Activated effector memory CD4-positive, alpha-beta T cell treated with anti-CD3 and anti-CD28 coated beads, Interleukin-2, amount 50 U/mL, for 16 hours (primary cell): ENCODE data around the gene GSN.

Experiments used
- DNase-seq: peaks from one replicate; pipeline ENCODE4 v3.0.0-alpha.2; 2020

Gene GSN

GRCh38 chr9:121246821-121247561, 21.0 kb upstream of the GSN start:
- DNase-seq: no peak

- no peak for DNase-seq
Measured at GRCh38 chr9:121249563-121249962, 18.4 kb upstream of the GSN start.

DNA sequence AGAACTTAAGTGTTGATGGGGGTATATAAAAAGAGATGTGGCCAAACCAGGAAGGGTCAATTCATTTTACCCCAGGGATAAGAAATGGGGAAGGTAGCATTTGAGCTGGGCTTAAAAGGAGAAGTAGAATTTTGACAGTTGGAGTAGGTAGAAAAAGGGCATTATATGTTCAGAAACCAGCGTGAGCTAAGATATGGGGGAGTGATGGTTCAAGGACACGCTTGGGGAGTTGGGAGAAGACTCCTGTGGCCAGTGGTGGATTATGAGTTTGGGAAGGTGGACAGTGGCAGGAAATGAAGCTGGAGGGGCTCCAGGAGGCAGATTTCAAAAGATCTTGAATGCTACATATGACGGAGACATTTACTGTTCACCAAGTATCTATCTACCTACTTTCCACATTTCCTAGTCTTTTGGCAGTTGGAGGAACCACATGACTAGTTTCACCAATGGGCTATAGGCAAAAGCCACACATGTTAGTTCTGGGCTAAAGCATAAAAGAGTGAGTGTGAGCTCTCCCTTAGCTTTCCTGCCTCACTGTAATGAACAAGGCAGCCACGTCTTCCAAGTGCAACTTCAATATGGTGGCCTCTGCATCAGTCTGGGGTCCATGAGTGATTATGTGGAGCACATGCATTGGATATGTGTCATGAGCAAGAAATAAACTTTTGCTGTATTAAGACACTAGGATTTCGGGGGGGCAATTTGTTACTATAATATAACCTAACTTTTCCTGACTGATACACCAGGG, 15.7 kb upstream of the GSN start:
- no peak for DNase-seq

GRCh38 chr9:121253162-121253561, 14.8 kb upstream of the GSN start:
- DNase-seq: no peak

GRCh38 chr9:121253821-121254501, 14.0 kb upstream of the GSN start:
- no peak for DNase-seq

DNA sequence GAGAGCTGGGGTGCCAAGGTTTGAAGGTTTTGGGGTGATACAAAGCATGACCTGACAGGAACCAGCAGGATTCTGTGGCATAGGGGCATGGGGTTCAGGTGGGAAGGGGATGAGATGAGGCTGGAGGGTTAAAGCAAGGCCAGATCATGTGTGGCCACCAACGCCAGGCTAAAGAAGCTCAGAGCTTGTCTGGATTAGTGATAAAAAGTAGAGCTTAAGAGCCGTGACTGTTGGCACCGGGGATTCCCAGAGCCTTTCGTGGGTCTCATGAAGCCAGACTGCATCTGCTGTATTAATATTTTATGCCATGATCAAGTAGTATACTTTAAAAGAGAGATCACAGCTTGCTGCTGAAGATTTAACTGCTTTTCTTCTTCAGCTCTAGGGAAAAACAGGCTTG, 8.5 kb upstream of the GSN start:
- DNase-seq: no peak

- DNase-seq: no peak
Measured at GRCh38 chr9:121259935-121260334, 8.0 kb upstream of the GSN start.

DNA sequence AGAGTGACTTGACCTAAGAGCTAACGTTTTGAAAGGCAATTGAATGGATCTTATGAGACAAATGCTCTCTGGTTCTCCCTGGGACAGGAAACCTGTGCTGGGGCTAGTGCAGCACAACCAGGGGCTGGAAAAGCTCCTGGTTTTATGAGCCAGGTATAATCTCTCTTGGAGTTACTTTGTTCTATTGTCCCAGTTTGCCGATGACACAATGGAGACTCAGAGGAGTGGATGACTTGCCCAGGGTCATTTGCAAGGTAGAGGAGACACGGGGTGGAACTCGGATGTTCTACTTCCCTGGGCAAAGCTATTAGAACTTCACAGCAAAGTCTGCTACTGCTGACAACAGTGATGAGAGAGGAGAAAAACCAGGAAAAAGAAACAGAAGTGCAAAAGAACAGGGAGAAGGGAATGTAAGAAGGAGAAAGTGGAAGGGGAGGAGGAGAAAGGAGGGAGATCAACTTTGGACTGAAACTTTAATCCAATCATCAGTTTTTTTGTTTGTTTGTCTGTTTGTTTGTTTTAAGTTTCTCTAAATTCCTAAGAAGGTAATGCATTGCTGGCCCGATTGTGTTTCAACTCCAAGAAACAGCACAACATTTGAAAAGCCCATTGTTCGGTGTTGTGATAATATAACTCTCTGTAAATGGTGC, 7.4 kb upstream of the GSN start:
- no peak for DNase-seq

- no peak for DNase-seq
Measured at GRCh38 chr9:121261107-121261460, 6.9 kb upstream of the GSN start.

DNA sequence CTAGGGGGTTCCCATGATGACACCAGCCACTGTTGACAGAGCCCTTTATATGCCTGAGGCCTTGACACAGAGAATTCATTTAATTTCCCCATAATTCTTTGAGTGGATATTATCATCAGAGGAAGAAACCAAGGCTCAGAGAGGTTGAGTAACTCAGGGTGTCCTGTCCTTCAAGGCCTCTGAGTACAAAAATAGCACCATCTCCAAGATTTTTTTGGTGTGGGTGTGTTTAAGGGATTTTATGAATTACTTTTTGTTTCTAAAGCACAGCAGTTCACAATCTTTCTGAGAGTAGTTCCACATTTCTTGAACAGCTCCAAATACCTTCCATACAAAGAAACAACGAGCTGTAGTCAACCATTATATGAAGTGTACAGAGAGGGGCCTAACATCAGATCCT, 6.2 kb upstream of the GSN start:
- DNase-seq: no peak

- DNase-seq: no peak
Measured at GRCh38 chr9:121262423-121262822, 5.5 kb upstream of the GSN start.

DNA sequence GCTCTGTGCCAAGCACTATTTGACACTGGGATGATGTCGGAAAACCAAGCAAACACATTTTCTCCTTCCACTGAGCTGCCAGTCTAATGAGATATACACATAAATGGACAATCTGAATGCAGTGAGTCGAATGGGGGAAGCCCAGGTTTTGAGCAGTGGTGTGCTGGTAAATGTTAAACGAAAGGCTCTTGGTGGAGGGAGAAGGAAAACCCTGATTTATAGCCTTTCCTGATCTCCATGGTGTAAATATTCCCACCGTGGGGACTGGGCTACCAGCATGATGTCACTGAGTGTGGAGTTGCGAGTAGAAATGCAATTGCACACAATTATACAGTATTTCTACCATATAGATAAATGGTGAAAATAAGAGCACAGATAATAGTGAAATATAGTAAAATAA, 5.0 kb upstream of the GSN start:
- no peak for DNase-seq

- DNase-seq: no peak
Measured at GRCh38 chr9:121266356-121266755, 1.6 kb upstream of the GSN start.

DNA sequence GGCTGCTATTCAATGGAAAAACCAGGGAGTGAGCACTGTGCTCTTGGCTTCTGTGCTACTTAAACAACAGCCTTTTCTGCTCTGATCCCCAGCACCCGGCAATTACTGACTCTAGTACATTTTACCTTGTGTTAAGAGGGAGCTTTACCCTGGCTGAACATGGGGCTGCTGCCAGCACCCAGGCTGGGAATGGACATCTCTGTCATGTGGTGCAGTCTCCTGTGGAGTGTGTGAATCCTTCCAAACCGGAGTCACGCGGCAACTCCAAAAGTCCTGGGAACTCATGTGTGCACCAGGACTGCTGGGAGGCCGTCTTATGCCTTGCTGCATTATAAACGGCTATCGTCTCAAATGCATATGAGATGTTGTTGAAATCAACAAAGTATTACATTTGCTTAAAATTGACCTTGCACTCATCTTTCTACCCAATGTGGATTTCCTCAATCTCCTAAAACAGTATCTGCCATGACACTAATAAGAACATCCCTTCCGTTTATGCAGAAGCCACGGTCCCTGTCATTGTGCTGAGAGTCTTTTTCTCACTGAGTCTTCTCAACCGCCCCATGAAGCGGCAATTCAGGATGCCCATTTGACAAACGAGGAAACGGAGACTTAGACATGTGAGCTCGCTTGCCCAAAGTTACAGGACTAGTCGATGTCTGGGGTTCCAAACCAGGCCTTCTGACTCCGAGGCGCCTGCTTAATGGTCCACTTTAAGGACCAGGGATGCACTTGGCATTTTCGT, 884 bp upstream of the GSN start:
- no peak for DNase-seq

DNA sequence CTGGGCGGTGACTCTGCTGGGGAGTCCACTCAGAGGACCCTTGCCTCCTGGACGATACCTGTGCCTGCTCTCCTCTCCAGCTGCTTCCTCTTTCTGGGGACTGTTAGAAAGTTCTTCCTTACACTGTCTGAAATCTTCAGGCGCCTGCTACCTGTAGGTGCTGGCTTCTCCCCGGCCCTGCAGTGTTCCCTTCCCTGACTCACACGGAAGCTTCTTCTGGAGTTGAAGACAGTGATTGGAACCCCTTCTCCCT, 562 bp downstream of the GSN start:
- DNase-seq: no peak

DNA sequence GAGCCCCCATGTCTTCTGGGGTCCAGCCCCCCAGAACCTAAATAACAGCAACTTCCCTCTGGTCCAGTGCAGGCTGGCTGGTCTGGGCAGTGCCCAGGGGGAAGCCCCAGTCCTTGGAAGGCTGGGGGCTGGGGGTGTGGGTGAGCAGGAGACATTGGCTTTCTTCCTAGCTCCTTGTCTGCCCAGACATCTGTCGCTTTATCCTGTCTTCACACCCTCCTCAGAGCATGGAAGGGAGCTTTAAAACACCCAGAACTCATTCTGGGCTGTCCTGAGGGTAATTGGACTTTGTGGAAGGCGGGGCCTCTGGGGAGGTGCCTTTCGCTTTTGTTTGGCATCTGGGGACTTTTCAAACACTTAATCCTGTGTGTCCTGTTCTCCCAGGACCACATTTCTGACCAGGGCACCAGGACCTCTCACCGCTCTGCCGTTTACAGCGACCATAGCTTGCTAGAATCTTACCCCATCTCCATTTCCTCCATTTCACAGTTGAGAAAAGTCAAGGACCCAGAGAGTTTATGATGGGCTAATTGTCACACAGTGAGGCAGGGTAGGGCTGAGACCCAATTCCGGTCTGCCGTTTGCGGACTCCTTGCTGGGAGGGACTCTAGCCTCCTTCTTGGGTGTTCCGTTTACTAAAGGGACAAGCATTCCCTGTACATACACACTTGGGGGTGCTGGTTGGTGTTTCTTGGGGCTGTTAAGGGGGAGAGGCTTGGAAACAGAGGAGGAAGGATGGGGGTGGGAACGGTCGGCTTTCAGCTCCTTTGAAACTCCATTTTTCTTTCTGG, 1.1 kb downstream of the GSN start:
- DNase-seq: no peak

GRCh38 chr9:121269642-121270254, 1.8 kb downstream of the GSN start:
- DNase-seq: no peak

DNA sequence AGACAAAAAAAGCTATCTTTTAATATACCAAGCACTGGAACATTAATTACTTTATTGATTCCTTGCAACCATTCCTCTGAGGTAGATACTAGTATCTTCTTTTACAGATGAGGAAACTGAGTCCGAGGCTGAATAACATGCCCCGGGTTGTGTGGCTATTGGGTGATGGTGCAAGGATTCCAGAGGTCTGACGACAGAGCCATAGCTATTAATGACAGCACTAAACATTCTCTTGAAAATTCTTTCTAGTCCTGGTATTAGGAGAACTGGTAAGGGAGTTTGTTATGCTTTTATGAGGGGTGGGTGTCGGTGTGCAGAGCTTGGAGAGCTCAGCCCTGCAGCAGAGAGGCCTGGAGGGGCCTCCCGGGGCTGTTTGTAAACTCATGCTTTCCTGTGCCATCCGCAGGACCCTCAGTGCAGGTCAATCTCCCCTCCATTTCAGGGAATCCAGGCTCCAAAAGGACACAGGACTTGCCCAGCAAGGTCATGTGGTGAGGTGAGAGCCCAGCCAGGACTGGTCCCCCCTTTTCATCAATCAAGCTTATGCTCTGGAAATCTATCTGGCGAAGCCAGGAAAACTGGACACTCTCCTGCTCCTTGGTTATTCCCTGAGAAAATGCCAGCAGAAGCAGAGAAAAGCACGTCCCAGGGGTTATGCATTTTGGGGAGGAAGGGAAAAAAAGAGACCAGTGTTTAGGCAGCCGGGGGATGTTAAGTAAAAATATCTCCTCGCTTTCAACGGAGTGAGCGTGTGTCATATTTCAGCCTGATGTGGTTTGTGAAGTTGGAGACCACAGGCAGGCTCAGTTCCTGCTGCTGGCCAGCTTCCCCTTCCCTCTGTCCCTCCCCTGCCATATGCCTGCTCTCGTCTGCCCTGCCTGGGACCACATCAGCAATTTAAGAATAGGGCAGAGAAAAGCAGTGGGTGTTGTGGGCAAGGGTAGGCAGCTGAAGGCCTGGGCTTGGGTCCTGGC, 3.7 kb downstream of the GSN start:
- no peak for DNase-seq

DNA sequence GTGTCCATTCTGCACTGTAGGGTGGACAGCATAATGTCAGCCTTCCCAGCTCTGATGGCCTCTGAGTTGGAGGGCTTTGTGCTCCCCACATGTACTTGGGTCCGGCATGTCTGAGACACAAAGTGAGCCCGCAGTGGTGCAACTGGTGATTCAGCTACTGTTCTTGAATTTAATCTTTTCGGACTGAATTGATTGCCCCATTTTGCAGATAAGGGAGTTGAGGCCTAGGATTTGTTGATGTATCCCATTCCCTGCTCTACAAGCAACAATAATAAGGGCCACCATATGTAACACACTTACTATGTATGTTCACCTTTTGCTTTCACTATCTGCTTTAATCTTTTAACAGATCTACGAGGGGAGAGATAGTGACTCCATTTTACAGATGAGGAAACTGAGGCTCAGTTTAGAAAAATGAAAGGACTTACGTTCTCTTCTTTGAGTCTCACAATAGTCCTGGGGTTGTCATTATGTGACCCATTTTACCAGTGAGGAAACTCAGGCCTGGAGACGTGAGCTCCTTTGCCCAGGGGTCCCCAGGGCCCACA, 4.5 kb downstream of the GSN start:
- DNase-seq: no peak

- DNase-seq: no peak
Measured at GRCh38 chr9:121273064-121273775, 5.3 kb downstream of the GSN start.
